H1 (cell line): ENCODE measurements around the gene AIFM3. TPM values are rescaled to one million over a fixed set of nuclear protein-coding genes. Genes with fewer than 3 reads are reported as not detected.

Experiments
- CHD7 ChIP-seq: fragments of 300-600 bp; sonication (generic); IDR thresholded peaks from 2 replicates; pipeline ENCODE4 v1.7.1; 2012; ENCODE audit warnings: low read length, moderate library complexity, mild to moderate bottlenecking, inconsistent platforms; ENCODE audit not compliant: insufficient replicate concordance
- EGR1 ChIP-seq: IDR thresholded peaks from 2 replicates; pipeline ENCODE4 v1.6.1; 2011; ENCODE audit warnings: low read depth, low read length, borderline replicate concordance
- MAX ChIP-seq: IDR thresholded peaks from 2 replicates; pipeline ENCODE4 v1.6.1; 2012; ENCODE audit warnings: inconsistent platforms
- RAD21 ChIP-seq, 2 experiments: IDR thresholded peaks in 1 of 2; conservative IDR thresholded peaks in 1 of 2; 2 replicates each; pipeline ENCODE4 v1.6.1; 2011; ENCODE audit warnings: low read depth in 2 of 2, low read length in 2 of 2, improper control_type of control experiment in 1 of 2, inconsistent platforms in 1 of 2, mild to moderate bottlenecking in 1 of 2, moderate library complexity in 1 of 2
- YY1 ChIP-seq: IDR thresholded peaks from 2 replicates; pipeline ENCODE4 v1.6.1; 2011; ENCODE audit warnings: low read depth, mild to moderate bottlenecking, low read length
- polyA plus RNA-seq, 7 experiments: library from polyadenylated mRNA; depleted of rRNA in 3 of 7; stranded (reverse) in 5 of 7; unstranded in 2 of 7; fragments of >200 nt in 5 of 7; fragments of 200-250 nt in 2 of 7; gene quantifications; 1 replicate in 5 of 7; 2 replicates in 1 of 7; 4 replicates in 1 of 7; pipeline versions ENCODE4 v1.2.1 to v1.2.3, GENCODE V29; 2011 to 2013; ENCODE audit warnings: missing spikeins in 2 of 7, mixed read lengths in 2 of 7
- total RNA-seq: library from RNA; stranded (reverse); fragmentation: NEBNext Ultra II Directional; extraction: Animal tissue kit (Norgen Biotek cat#: 25700); gene quantifications from 2 replicates; pipeline ENCODE4 v1.2.1, GENCODE V29; 2021

The AIFM3 gene
- total and polyA plus RNA-seq, 2 of the 8 experiments (the other 6 are each of a cell fraction or from before 2014, with no cell fraction given): 0.86 to 1.4 TPM

DNA sequence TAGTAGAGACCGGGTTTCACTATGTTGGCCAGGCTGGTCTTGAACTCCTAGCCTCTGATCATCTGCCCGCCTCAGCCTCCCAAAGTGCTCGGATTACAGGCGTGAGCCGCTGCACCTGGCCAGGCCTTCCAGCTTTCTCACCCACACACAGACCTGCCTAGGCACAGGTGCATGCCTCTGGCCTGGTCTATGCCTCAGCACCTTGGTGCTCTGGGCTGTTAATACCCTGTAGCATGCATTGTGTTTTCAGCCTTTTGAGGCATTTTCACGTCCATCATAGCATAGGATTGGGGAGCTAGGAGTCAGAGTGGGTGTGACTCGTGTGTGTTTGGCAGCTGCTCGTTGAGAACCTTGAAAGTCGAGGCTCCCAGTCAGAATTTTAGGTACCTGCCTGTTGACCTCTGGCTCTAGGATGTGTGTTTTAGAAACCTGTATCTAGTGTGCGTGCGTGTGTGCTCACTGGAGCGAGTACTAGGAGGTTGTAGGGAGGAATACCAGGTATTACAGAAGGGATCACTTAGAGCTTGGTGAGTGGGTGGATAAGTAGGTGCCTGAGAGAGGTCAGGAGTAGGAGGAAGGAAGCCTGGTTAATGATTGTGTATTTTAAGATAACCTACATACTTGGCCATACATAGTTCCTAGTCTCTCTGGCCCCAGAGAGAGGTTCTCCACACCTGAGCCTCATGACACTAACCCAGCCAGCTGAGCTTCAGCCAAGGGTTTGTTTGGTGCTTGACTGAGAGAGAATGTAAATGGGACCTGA is 29.8 kb upstream of the AIFM3 start (continued):
- no peak for TF ChIP-seq CHD7
- no peak for TF ChIP-seq RAD21 (IDR thresholded peaks at IDR 0.05 in 1 of 2, conservative IDR thresholded peaks at IDR 0.05 in 1 of 2; ENCODE audit: low read depth in 2 of 2, low read length in 2 of 2)
- no peak for TF ChIP-seq YY1
- no peak for TF ChIP-seq MAX
- TF ChIP-seq EGR1: no peak
